ENCODE measurements around the gene THBS3.

THBS3 gene

GRCh38 chr1:155175927-155176371 is 31.7 kb downstream of the THBS3 start:
- DNase-seq (ENCODE audit: low spot score), result peak; percentile 79

GRCh38 chr1:155175281-155175926 is 32.3 kb downstream of the THBS3 start:
- H3K27ac ChIP-seq, result peak overlapping the region in 1 of 2 donors; percentile 95
- DNase-seq (ENCODE audit: low spot score), result peak; percentile 75
- H3K4me3 ChIP-seq, result no peak overlapping the region
- TF ChIP-seq, protein P1, sequence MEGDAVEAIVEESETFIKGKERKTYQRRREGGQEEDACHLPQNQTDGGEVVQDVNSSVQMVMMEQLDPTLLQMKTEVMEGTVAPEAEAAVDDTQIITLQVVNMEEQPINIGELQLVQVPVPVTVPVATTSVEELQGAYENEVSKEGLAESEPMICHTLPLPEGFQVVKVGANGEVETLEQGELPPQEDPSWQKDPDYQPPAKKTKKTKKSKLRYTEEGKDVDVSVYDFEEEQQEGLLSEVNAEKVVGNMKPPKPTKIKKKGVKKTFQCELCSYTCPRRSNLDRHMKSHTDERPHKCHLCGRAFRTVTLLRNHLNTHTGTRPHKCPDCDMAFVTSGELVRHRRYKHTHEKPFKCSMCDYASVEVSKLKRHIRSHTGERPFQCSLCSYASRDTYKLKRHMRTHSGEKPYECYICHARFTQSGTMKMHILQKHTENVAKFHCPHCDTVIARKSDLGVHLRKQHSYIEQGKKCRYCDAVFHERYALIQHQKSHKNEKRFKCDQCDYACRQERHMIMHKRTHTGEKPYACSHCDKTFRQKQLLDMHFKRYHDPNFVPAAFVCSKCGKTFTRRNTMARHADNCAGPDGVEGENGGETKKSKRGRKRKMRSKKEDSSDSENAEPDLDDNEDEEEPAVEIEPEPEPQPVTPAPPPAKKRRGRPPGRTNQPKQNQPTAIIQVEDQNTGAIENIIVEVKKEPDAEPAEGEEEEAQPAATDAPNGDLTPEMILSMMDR (IDR thresholded peaks at IDR 0.05), result no peak

More at GRCh38 chr1:155175927-155176371, 31.7 kb downstream of the THBS3 start:
- Histone ChIP-seq H3K27ac (no peak overlapping the region), H3K4me3 (no peak overlapping the region)
- TF ChIP-seq, protein P1 (IDR thresholded peaks at IDR 0.05), result no peak

DNA sequence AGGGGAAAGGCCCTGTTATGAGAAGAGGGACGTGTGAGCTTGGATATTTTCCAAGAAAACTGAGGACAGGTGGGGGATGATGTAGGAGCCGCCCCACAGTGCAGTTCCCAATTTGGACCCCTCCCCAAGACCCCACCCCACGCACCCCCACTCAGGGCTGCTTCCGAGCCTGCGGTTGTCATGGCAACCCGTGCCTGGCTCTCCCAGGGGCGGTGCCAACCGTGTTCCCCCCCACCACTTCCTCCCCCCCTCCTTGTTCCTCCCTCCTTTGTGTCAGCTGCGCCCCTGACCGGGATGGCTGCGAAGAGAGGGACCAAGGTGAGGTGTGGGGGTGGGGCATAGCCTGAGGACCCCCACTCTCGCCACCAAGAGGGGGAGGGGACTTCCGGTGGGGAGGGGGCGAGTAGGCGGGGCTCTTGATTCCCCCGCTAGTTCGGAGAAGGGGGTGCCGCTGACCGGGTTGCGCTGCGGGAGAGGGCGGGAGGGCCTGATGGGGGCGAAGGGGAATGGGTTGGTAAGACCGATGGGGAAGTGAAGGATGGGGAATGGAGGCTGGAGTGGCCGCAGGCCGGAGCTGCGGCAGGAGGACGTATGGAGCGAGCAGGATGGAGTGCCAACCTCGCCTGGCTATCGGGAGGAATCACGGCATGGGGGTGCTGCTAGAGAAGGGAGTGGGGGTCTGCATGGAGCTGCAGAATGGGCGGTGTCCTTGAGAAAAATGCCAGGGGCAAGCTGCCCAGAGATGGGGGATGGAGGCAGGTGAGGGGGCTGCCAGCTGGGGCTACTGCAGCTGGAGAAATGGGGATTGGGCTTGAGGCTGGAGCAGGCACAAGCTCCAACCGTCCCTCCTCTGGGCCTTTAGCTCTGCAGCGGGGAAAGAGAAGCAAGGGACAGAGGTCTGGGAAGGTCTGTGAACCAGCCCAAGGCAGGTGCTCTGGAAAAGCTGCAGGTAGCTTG is 33.1 kb downstream of the THBS3 start:
- peak overlapping the region; percentile 15 to 95 for H3K27ac ChIP-seq
- TF ChIP-seq, protein P1 (IDR thresholded peaks at IDR 0.05), result no peak
- DNase-seq (ENCODE audit: low spot score), result peak; percentile 74
- H3K4me3 ChIP-seq, result peak overlapping the region; percentile 86

DNA sequence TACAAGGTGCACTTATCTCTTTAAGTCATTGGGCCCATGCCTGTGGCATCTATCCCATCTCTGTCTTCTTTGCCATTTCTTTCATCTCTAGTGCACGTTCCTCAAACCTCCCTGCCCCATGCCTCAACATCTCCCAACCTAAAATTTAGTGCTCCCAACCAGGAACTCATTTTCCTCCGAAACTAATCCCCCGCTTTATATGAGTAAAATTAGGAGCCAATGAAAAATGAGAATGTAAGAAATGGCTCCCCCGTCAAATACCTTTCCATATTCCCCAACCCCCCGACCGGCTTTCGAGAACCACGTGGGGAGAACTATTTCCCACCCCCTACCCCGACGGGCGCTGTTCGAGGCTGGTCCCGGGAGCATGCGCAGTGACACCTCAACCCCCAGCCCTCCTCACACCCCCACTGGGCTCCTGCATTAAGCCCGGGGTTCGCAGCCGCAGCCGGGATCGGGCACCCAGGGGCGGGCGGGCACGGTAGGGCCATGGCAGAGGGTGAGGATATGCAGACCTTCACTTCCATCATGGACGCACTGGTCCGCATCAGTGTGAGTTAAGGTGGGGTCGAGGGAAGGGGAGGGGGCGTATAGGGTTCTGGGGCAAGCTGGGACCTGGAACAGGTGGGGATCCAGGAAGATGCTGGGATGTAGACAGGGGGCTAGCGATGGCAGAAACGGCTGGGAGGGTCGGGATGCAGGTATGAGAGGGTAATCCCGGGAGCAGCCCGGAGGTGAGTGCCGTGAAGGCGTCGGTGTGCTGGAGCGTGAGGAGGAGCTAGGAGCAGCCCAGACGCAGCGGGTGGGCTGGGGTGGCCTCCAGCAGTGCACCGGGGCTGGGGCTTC is 34.0 kb downstream of the THBS3 start, which contains the start of gene TRIM46:
TSS of gene TRIM46 (plus strand) at position 372 of the 846 bp plus-strand sequence. CDS start at position 490, 118 bp downstream.
- Histone ChIP-seq H3K4me3 (peak within 1 kb of the TSS; percentile 86), H3K27ac (peak within 1 kb of the TSS; percentile 95 to 96)
- peak; percentile 75 for DNase-seq (ENCODE audit: low spot score)
- TF ChIP-seq, protein P1 (IDR thresholded peaks at IDR 0.05), result peak; percentile 5

DNA sequence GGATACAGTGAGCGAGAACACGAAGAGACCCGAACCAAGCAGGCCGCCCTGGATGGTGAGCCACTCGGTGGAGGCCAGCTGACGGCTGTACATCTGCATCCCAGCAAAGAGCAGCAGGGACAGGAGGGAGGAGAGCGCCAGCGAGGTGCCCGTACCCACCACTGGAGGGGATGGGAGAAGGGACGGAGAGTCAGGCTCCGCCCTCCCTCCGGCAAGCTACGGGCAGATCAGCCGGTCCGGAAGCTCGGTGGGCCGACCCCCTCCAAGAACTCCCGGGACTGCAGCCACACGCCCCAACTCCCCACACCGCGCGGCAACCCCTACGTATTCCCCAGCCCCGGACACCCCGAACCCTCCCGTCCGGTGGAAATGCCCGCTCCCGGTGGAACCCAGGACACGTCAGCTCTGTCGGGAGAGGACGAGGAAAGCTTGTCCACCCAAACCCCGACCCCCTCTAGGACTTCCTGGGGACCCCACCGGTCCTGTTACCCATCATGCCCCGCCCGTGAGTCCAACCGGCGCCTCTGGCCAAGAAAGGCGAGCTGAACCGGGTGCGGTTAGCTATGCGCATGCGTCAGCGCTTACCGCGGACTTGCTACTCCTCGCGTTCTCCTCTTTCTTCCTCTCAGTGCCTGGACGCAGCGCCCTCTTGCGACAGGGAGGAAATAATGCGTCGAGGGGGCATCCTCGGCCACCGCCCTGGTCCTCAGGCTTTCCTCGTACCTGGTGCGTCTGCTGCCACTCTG is 34.8 kb downstream of the THBS3 start, which contains the start of gene KRTCAP2:
TSS of gene KRTCAP2 (minus strand) at position 573 of the 746 bp plus-strand sequence. CDS start at position 493, 80 bp downstream.
- peak within 1 kb of the TSS; percentile 86 for H3K4me3 ChIP-seq
- peak; percentile 96 for DNase-seq (ENCODE audit: low spot score)
- H3K27ac ChIP-seq, result peak within 1 kb of the TSS; percentile 95 to 96
- TF ChIP-seq, protein P1 (IDR thresholded peaks at IDR 0.05), result peak; percentile 91

All from coronary artery (tissue), 2 donors.